ENCODE results near the gene ALPK3.

DNA sequence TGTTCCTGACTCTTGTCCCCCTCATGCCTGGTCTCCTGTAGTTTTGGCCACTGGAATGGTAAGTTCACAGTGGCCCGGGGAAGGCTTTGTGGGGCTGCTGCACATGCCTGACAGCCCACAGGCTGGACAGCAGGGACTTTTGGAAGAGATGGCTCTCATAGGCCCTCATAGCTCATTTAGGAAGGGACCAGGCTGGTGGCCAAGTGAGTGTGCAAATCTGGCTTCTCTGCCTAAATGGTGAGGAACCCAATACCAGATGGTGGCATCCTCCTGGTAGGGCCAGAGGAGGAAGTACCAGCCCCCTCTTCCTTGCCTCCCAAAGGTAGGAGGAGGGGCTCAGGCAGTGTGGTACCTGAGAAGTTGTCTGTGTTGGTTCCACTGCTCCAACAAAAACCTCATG is 25.6 kb downstream of the ALPK3 start:
- TF ChIP-seq EP300 (IDR thresholded peaks at IDR 0.05; ENCODE audit: borderline replicate concordance) (no peak), TAF1 (IDR thresholded peaks at IDR 0.05; ENCODE audit: low read depth) (no peak), YY1 (IDR thresholded peaks at IDR 0.05; ENCODE audit: low read depth) (no peak)

All from Ishikawa (cell line).